HL-60 (cell line): Measurements from ENCODE around the gene HECW1.

ENCODE experiments used
- GABPA ChIP-seq: IDR thresholded peaks from 2 replicates; pipeline ENCODE4 v1.6.1; 2012; ENCODE audit warnings: low read depth
- POLR2AphosphoS5 ChIP-seq: IDR thresholded peaks from 2 replicates; pipeline ENCODE4 v1.6.1; 2012; ENCODE audit warnings: low read depth
- SPI1 ChIP-seq: IDR thresholded peaks from 2 replicates; pipeline ENCODE4 v1.6.1; 2012; ENCODE audit warnings: low read depth, mild to moderate bottlenecking, borderline replicate concordance
- TF ChIP-seq, protein P1 (sequence below): IDR thresholded peaks from 2 replicates; pipeline ENCODE4 v1.6.1; 2012; ENCODE audit warnings: low read depth; ENCODE audit not compliant: insufficient replicate concordance
- TF ChIP-seq, protein P2 (sequence below): IDR thresholded peaks from one replicate; pipeline ENCODE4 v1.5.1; 2011; ENCODE audit warnings: low read length, control low read depth, inconsistent platforms; ENCODE audit not compliant: insufficient read depth

DNA sequence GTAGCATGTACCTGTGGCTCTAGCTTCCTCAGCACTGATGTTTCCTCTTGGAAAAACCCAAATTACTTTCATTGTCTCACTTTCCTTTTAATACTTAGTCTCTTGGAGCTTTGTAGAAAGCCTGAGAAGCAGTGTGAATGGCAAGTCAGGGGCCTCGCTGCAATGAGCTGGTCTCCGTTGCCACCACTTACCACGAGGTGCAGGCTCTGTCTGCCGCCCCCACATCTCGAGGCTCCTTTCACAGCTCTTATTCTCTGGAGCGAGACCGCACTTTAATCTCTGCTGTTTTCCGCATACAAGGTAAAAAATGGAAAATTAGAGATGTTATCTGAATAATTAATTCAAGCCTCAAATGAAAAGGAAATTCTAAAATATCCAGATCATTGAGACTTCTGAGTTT, 186.2 kb downstream of the HECW1 start:
- TF ChIP-seq, protein P1, sequence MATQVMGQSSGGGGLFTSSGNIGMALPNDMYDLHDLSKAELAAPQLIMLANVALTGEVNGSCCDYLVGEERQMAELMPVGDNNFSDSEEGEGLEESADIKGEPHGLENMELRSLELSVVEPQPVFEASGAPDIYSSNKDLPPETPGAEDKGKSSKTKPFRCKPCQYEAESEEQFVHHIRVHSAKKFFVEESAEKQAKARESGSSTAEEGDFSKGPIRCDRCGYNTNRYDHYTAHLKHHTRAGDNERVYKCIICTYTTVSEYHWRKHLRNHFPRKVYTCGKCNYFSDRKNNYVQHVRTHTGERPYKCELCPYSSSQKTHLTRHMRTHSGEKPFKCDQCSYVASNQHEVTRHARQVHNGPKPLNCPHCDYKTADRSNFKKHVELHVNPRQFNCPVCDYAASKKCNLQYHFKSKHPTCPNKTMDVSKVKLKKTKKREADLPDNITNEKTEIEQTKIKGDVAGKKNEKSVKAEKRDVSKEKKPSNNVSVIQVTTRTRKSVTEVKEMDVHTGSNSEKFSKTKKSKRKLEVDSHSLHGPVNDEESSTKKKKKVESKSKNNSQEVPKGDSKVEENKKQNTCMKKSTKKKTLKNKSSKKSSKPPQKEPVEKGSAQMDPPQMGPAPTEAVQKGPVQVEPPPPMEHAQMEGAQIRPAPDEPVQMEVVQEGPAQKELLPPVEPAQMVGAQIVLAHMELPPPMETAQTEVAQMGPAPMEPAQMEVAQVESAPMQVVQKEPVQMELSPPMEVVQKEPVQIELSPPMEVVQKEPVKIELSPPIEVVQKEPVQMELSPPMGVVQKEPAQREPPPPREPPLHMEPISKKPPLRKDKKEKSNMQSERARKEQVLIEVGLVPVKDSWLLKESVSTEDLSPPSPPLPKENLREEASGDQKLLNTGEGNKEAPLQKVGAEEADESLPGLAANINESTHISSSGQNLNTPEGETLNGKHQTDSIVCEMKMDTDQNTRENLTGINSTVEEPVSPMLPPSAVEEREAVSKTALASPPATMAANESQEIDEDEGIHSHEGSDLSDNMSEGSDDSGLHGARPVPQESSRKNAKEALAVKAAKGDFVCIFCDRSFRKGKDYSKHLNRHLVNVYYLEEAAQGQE = no peak
- TF ChIP-seq, protein P2, sequence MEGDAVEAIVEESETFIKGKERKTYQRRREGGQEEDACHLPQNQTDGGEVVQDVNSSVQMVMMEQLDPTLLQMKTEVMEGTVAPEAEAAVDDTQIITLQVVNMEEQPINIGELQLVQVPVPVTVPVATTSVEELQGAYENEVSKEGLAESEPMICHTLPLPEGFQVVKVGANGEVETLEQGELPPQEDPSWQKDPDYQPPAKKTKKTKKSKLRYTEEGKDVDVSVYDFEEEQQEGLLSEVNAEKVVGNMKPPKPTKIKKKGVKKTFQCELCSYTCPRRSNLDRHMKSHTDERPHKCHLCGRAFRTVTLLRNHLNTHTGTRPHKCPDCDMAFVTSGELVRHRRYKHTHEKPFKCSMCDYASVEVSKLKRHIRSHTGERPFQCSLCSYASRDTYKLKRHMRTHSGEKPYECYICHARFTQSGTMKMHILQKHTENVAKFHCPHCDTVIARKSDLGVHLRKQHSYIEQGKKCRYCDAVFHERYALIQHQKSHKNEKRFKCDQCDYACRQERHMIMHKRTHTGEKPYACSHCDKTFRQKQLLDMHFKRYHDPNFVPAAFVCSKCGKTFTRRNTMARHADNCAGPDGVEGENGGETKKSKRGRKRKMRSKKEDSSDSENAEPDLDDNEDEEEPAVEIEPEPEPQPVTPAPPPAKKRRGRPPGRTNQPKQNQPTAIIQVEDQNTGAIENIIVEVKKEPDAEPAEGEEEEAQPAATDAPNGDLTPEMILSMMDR = no peak
- TF ChIP-seq GABPA (no peak), POLR2AphosphoS5 (no peak), SPI1 (no peak)
